Erythroblast (primary cell): ENCODE measurements around the gene CDY2A.
"Not testable (repeated sequence)": the region's sequence is repeated elsewhere in the genome, so short reads cannot be mapped to it uniquely, and the experiment has no call there.

Source experiments
- GATA1 ChIP-seq: IDR thresholded peaks from 2 replicates; pipeline ENCODE4 v1.6.1; 2011; ENCODE audit warnings: low read depth, mild to moderate bottlenecking, control low read depth, low read length, moderate library complexity
- POLR2A ChIP-seq: IDR thresholded peaks from 2 replicates; pipeline ENCODE4 v1.6.1; 2011; ENCODE audit warnings: mild to moderate bottlenecking, low read length

GRCh38 chrY:18025487-18025886, at the start of gene CDY2A:
- not testable (repeated sequence) for TF ChIP-seq POLR2A, GATA1
